ENCODE data around the gene FHIT.

FHIT gene

GRCh38 chr3:60657972-60658371, 593.3 kb downstream of the FHIT start:
- no peak overlapping the region for H3K4me2 ChIP-seq (ENCODE audit: low read length)
- H3K27ac ChIP-seq (ENCODE audit: low read depth, low read length): no peak overlapping the region

GRCh38 chr3:60652829-60653228, 598.4 kb downstream of the FHIT start:
- H3K4me3 ChIP-seq (ENCODE audit: low read length): no peak overlapping the region
- no peaks in the 10 kb centered on the region for H3K36me3 ChIP-seq (ENCODE audit: control insufficient read depth, low read length)
- H3K4me1 ChIP-seq (ENCODE audit: control insufficient read depth, low read length): peaks cover 9% of the 10 kb centered on the region
- no peaks in the 10 kb centered on the region for H3K27me3 ChIP-seq (ENCODE audit: control insufficient read depth, low read length)
- TF ChIP-seq EZH2phosphoT487 (IDR thresholded peaks at IDR 0.05; ENCODE audit: borderline replicate concordance, low read length) (no peak), CTCF (IDR thresholded peaks at IDR 0.05; ENCODE audit: low read depth, low read length, poor library complexity, severe bottlenecking) (no peak)
- no peaks in the 10 kb centered on the region for H4K20me1 ChIP-seq (ENCODE audit: control insufficient read depth, insufficient read depth, low read depth, low read length)
- no peaks in the 10 kb centered on the region for H3K9me2 ChIP-seq (replicated peaks; ENCODE audit: control insufficient read depth, low read length)
- no peaks in the 10 kb centered on the region for H3K79me2 ChIP-seq (ENCODE audit: control insufficient read depth, low read length)
- no peaks in the 10 kb centered on the region for H3F3A ChIP-seq (ENCODE audit: control insufficient read depth, insufficient read depth)
- H3K9me3 ChIP-seq (ENCODE audit: control insufficient read depth, insufficient read depth, low read length): no peaks in the 10 kb centered on the region
- no peak overlapping the region for H3K4me2 ChIP-seq (ENCODE audit: low read length)
- H3K27ac ChIP-seq (ENCODE audit: low read depth, low read length): no peak overlapping the region

More at GRCh38 chr3:60657972-60658371, 593.3 kb downstream of the FHIT start:
- Histone ChIP-seq H3K9me3 (ENCODE audit: control insufficient read depth, insufficient read depth, low read length) (no peaks in the 10 kb centered on the region), H3K9me2 (replicated peaks; ENCODE audit: control insufficient read depth, low read length) (no peaks in the 10 kb centered on the region), H3K36me3 (ENCODE audit: control insufficient read depth, low read length) (no peaks in the 10 kb centered on the region), H3F3A (ENCODE audit: control insufficient read depth, insufficient read depth) (no peaks in the 10 kb centered on the region), H3K27me3 (ENCODE audit: control insufficient read depth, low read length) (no peaks in the 10 kb centered on the region), H3K79me2 (ENCODE audit: control insufficient read depth, low read length) (no peaks in the 10 kb centered on the region), H3K4me1 (ENCODE audit: control insufficient read depth, low read length) (peaks cover 4% of the 10 kb centered on the region; the same call in 1 of the 2 replicates), H3K4me3 (ENCODE audit: low read length) (no peak overlapping the region), H4K20me1 (ENCODE audit: control insufficient read depth, insufficient read depth, low read depth, low read length) (no peaks in the 10 kb centered on the region)
- TF ChIP-seq EZH2phosphoT487 (IDR thresholded peaks at IDR 0.05; ENCODE audit: borderline replicate concordance, low read length) (no peak), CTCF (IDR thresholded peaks at IDR 0.05; ENCODE audit: low read depth, low read length, poor library complexity, severe bottlenecking) (no peak)

GRCh38 chr3:60651799-60652198, 599.5 kb downstream of the FHIT start:
- no peaks in the 10 kb centered on the region for H4K20me1 ChIP-seq (ENCODE audit: control insufficient read depth, insufficient read depth, low read depth, low read length)
- no peak overlapping the region for H3K27ac ChIP-seq (ENCODE audit: low read depth, low read length)
- no peaks in the 10 kb centered on the region for H3K79me2 ChIP-seq (ENCODE audit: control insufficient read depth, low read length)
- H3K27me3 ChIP-seq (ENCODE audit: control insufficient read depth, low read length): no peaks in the 10 kb centered on the region
- H3F3A ChIP-seq (ENCODE audit: control insufficient read depth, insufficient read depth): no peaks in the 10 kb centered on the region
- H3K9me3 ChIP-seq (ENCODE audit: control insufficient read depth, insufficient read depth, low read length): no peaks in the 10 kb centered on the region
- H3K36me3 ChIP-seq (ENCODE audit: control insufficient read depth, low read length): no peaks in the 10 kb centered on the region
- H3K4me3 ChIP-seq (ENCODE audit: low read length): no peak overlapping the region
- no peaks in the 10 kb centered on the region for H3K9me2 ChIP-seq (replicated peaks; ENCODE audit: control insufficient read depth, low read length)
- H3K4me1 ChIP-seq (ENCODE audit: control insufficient read depth, low read length): peaks cover 9% of the 10 kb centered on the region
- no peak overlapping the region for H3K4me2 ChIP-seq (ENCODE audit: low read length)
- TF ChIP-seq EZH2phosphoT487 (IDR thresholded peaks at IDR 0.05; ENCODE audit: borderline replicate concordance, low read length) (no peak), CTCF (IDR thresholded peaks at IDR 0.05; ENCODE audit: low read depth, low read length, poor library complexity, severe bottlenecking) (no peak)
